GM18858 (cell line): ENCODE measurements around the gene CSTA.

Source experiments
- ATAC-seq: cut with Tn5 transposase; IDR thresholded peaks from one replicate; pipeline ENCODE4 v1.9.1; 2021; ENCODE audit not compliant: unreplicated experiment

Gene CSTA

GRCh38 chr3:122374034-122374433, 49.0 kb downstream of the CSTA start:
- no peak for ATAC-seq

- no peak for ATAC-seq
Measured at GRCh38 chr3:122377975-122378374, 52.9 kb downstream of the CSTA start.

GRCh38 chr3:122382888-122383666, 58.0 kb downstream of the CSTA start, which contains the start of gene MIX23:
Gene MIX23 (minus strand): TSS chr3:122383231. CDS start chr3:122383224, 7 bp downstream.
- no peak for ATAC-seq

- ATAC-seq: peak; percentile 81
Measured at GRCh38 chr3:122383771-122384697, 59.0 kb downstream of the CSTA start, which contains the start of gene FAM162A. Gene FAM162A (plus strand): TSS chr3:122384182. CDS start chr3:122384266, 84 bp downstream.

GRCh38 chr3:122387709-122388108, 62.7 kb downstream of the CSTA start:
- no peak for ATAC-seq

GRCh38 chr3:122389197-122389596, 64.1 kb downstream of the CSTA start:
- ATAC-seq: no peak

- ATAC-seq: no peak
Measured at GRCh38 chr3:122389892-122390291, 64.8 kb downstream of the CSTA start.

GRCh38 chr3:122390665-122391064, 65.6 kb downstream of the CSTA start:
- no peak for ATAC-seq
